ENCODE data around the gene PLEKHB1. TPM values are rescaled to one million over a fixed set of nuclear protein-coding genes. Genes with fewer than 3 reads are reported as not detected.

PLEKHB1 gene
- total and polyA plus RNA-seq, 10 of the 15 experiments (the other 5 are each of a cell fraction or from before 2014, with no cell fraction given), result 0.58 to 2.6 (median 1.5) TPM; not detected in 1

DNA sequence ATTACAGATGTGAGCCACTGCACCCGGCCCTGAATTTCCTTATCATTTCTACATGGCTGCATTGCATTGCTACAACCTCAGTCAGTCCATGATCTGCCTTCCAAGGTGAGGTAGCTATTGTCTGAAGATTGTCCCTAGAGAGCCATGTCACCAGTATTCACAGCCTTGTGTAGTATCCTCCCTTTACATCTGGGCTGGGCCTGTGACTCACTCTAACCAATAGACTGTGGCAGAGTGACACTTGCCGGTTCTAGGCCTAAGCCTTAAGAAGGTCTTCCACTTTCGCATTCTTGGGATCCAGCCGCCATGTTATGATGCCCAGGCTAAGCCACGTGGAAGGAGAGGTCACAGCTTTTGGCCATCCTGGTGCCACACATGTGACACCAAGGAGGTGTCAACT lies 10.1 kb upstream of the PLEKHB1 start (continued):
- TF ChIP-seq, protein P1, sequence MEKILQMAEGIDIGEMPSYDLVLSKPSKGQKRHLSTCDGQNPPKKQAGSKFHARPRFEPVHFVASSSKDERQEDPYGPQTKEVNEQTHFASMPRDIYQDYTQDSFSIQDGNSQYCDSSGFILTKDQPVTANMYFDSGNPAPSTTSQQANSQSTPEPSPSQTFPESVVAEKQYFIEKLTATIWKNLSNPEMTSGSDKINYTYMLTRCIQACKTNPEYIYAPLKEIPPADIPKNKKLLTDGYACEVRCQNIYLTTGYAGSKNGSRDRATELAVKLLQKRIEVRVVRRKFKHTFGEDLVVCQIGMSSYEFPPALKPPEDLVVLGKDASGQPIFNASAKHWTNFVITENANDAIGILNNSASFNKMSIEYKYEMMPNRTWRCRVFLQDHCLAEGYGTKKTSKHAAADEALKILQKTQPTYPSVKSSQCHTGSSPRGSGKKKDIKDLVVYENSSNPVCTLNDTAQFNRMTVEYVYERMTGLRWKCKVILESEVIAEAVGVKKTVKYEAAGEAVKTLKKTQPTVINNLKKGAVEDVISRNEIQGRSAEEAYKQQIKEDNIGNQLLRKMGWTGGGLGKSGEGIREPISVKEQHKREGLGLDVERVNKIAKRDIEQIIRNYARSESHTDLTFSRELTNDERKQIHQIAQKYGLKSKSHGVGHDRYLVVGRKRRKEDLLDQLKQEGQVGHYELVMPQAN (conservative IDR thresholded peaks at IDR 0.05), result no peak
- no peak for TF ChIP-seq YBX1 (IDR thresholded peaks at IDR 0.05)
- TF ChIP-seq, protein P2, sequence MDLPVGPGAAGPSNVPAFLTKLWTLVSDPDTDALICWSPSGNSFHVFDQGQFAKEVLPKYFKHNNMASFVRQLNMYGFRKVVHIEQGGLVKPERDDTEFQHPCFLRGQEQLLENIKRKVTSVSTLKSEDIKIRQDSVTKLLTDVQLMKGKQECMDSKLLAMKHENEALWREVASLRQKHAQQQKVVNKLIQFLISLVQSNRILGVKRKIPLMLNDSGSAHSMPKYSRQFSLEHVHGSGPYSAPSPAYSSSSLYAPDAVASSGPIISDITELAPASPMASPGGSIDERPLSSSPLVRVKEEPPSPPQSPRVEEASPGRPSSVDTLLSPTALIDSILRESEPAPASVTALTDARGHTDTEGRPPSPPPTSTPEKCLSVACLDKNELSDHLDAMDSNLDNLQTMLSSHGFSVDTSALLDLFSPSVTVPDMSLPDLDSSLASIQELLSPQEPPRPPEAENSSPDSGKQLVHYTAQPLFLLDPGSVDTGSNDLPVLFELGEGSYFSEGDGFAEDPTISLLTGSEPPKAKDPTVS (IDR thresholded peaks at IDR 0.05; ENCODE audit: low read depth, low read length), result no peak
- TF ChIP-seq, protein P3, sequence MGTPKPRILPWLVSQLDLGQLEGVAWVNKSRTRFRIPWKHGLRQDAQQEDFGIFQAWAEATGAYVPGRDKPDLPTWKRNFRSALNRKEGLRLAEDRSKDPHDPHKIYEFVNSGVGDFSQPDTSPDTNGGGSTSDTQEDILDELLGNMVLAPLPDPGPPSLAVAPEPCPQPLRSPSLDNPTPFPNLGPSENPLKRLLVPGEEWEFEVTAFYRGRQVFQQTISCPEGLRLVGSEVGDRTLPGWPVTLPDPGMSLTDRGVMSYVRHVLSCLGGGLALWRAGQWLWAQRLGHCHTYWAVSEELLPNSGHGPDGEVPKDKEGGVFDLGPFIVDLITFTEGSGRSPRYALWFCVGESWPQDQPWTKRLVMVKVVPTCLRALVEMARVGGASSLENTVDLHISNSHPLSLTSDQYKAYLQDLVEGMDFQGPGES (IDR thresholded peaks at IDR 0.05), result no peak
- TF ChIP-seq EGR1 (IDR thresholded peaks at IDR 0.05; ENCODE audit: borderline replicate concordance in 1 of 2, low read depth in 2 of 2, low read length in 2 of 2), result no peak
- TF ChIP-seq, protein P4, sequence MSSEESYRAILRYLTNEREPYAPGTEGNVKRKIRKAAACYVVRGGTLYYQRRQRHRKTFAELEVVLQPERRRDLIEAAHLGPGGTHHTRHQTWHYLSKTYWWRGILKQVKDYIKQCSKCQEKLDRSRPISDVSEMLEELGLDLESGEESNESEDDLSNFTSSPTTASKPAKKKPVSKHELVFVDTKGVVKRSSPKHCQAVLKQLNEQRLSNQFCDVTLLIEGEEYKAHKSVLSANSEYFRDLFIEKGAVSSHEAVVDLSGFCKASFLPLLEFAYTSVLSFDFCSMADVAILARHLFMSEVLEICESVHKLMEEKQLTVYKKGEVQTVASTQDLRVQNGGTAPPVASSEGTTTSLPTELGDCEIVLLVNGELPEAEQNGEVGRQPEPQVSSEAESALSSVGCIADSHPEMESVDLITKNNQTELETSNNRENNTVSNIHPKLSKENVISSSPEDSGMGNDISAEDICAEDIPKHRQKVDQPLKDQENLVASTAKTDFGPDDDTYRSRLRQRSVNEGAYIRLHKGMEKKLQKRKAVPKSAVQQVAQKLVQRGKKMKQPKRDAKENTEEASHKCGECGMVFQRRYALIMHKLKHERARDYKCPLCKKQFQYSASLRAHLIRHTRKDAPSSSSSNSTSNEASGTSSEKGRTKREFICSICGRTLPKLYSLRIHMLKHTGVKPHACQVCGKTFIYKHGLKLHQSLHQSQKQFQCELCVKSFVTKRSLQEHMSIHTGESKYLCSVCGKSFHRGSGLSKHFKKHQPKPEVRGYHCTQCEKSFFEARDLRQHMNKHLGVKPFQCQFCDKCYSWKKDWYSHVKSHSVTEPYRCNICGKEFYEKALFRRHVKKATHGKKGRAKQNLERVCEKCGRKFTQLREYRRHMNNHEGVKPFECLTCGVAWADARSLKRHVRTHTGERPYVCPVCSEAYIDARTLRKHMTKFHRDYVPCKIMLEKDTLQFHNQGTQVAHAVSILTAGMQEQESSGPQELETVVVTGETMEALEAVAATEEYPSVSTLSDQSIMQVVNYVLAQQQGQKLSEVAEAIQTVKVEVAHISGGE (CRISPR knock-in tag; IDR thresholded peaks at IDR 0.05), result no peak
- no peak for TF ChIP-seq POLR2A (IDR thresholded peaks at IDR 0.05; ENCODE audit: low read depth, low read length)
